ENCODE data around the gene IDH3B. TPM values are rescaled to one million over a fixed set of nuclear protein-coding genes. Genes with fewer than 3 reads are reported as not detected.
A peak's percentile ranks its signal among the peaks of the same experiment; 100 is the strongest.

IDH3B gene
- 56.4 TPM for polyA plus RNA-seq (2013, experiment 1 of 2)
- 56.0 TPM for polyA plus RNA-seq (2013, experiment 2 of 2)

- peak within 1 kb of the TSS; percentile 17 for H4K5ac ChIP-seq (ENCODE audit: low read length)
Observed at GRCh38 chr20:2663887-2664719, at the start of gene IDH3B. TSS of gene IDH3B (minus strand) at chr20:2664216. CDS start at chr20:2664188, 28 bp downstream.

DNA sequence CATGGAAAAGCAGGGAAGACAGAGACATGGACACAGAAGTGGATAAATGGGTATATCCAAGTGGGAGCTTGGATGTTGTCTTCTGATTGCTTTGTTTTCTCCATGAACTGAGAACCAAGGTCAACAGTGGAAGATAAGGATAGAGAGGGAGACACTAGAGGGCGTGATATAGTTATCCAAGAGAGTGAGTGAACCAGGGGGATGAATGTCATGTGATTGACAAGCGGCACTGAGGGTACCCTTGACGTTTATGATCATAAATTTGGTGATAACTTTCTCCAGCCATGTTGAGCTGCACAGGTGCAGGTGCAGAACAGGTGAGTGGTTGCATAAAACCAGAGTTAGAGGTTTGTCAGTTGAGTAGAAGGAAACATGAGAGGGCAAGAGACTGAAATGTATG, 49.3 kb upstream of the IDH3B start:
- Histone ChIP-seq H3K4ac (ENCODE audit: low read depth, low read length) (no peak overlapping the region), H3K27me3 (ENCODE audit: insufficient read depth, low read length, poor library complexity) (no peaks in the 10 kb centered on the region), H3K4me3 (ENCODE audit: low read length) (no peak overlapping the region), H4K5ac (ENCODE audit: low read length) (no peak overlapping the region), H4K8ac (ENCODE audit: low read depth, low read length) (no peak overlapping the region), H3K4me1 (ENCODE audit: control insufficient read depth, low read depth, low read length) (no peaks in the 10 kb centered on the region), H3K9ac (ENCODE audit: low read length) (no peak overlapping the region), H2BK15ac (replicated peaks; ENCODE audit: low read depth) (no peak overlapping the region), H2BK5ac (ENCODE audit: low read length) (no peak overlapping the region), H2BK120ac (ENCODE audit: low read depth, low read length) (no peak overlapping the region), H3K79me2 (ENCODE audit: control insufficient read depth, insufficient read depth, low read length) (no peaks in the 10 kb centered on the region), H3K56ac (ENCODE audit: low read length) (no peak overlapping the region), H3K79me1 (ENCODE audit: low read length) (no peaks in the 10 kb centered on the region), H3K4me2 (ENCODE audit: low read length) (no peak overlapping the region), H3K36me3 (ENCODE audit: control insufficient read depth, insufficient read depth, low read length) (no peaks in the 10 kb centered on the region), H2AK5ac (ENCODE audit: low read length) (no peak overlapping the region), H3K27ac (ENCODE audit: low read depth, low read length) (no peak overlapping the region), H3K23ac (ENCODE audit: low read length) (no peak overlapping the region), H3K18ac (ENCODE audit: low read length) (no peak overlapping the region)
- DNase-seq, result peak; percentile 28
- WGBS (ENCODE audit: extremely low coverage, insufficient coverage, low lambda C conversion rate), result no CpG with 5 or more reads among the region's 3 CpGs

More at GRCh38 chr20:2663887-2664719, at the start of gene IDH3B:
- peaks cover 8% of the 10 kb centered on the region for H3K79me1 ChIP-seq (ENCODE audit: low read length)
- peak within 1 kb of the TSS; percentile 48 for H3K4ac ChIP-seq (ENCODE audit: low read depth, low read length)
- peak within 1 kb of the TSS; percentile 88 for H3K56ac ChIP-seq (ENCODE audit: low read length)
- H3K4me2 ChIP-seq (ENCODE audit: low read length), result peak within 1 kb of the TSS; percentile 96
- peak within 1 kb of the TSS; percentile 82 for H3K4me3 ChIP-seq (ENCODE audit: low read length)
- H2BK15ac ChIP-seq (replicated peaks; ENCODE audit: low read depth), result no peak within 1 kb of the TSS
- peaks cover 6% of the 10 kb centered on the region for H3K79me2 ChIP-seq (ENCODE audit: control insufficient read depth, insufficient read depth, low read length)
- H3K4me1 ChIP-seq (ENCODE audit: control insufficient read depth, low read depth, low read length), result peaks cover 3% of the 10 kb centered on the region
- H3K36me3 ChIP-seq (ENCODE audit: control insufficient read depth, insufficient read depth, low read length), result peaks cover 2% of the 10 kb centered on the region
- H3K9ac ChIP-seq (ENCODE audit: low read length), result peak within 1 kb of the TSS; percentile 73
- peak; percentile 96 for DNase-seq
- H2BK120ac ChIP-seq (ENCODE audit: low read depth, low read length), result no peak within 1 kb of the TSS
- H3K18ac ChIP-seq (ENCODE audit: low read length), result no peak within 1 kb of the TSS
- H2BK5ac ChIP-seq (ENCODE audit: low read length), result no peak within 1 kb of the TSS
- no peak within 1 kb of the TSS for H2AK5ac ChIP-seq (ENCODE audit: low read length)
- peak within 1 kb of the TSS; percentile 57 for H3K27ac ChIP-seq (ENCODE audit: low read depth, low read length)
- WGBS (ENCODE audit: extremely low coverage, insufficient coverage, low lambda C conversion rate), result no CpG with 5 or more reads among the region's 49 CpGs
- no peak within 1 kb of the TSS for H3K23ac ChIP-seq (ENCODE audit: low read length)
- H3K27me3 ChIP-seq (ENCODE audit: insufficient read depth, low read length, poor library complexity), result no peaks in the 10 kb centered on the region
- H4K8ac ChIP-seq (ENCODE audit: low read depth, low read length), result peak within 1 kb of the TSS; percentile 97

DNA sequence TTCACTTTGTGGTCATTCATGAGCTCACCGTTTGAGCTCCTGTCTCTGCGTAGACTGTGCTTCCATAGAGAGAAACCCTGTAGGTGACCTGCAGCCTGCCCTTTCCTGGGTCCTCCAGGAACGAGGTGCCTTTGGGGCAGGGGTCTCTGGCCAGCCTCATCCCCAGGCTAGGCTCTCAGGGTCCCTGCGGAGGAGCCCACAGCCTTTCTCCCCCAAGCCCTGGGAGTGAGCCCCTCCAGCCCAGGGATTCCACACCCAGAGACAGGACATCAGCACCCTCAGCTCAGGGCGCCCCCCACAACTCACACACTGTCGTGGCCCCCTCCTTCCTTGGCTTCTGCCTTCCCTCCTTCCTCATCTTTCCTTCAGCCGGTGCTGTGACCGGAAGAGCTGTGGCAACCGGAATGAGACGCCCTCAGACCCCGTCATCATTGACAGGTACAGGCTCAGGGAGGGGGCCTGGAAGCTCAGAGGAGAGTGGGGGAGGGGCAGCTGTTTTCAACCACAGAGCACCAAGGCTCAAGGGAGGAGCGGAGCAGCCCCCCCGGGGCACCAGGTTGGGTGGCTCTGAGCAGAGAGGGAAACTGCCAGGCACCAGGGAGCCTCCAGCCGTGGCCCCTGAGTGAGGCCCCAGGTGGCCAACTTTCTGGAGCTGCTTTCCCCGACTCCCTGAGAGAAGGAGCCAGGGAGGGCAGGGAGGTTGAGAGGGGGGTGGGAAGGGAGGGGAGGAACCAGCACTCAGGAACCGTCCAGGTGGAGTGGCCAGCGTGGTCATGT, 45.4 kb upstream of the IDH3B start:
- Histone ChIP-seq H2BK5ac (ENCODE audit: low read length) (no peak overlapping the region), H3K27me3 (ENCODE audit: insufficient read depth, low read length, poor library complexity) (no peaks in the 10 kb centered on the region), H2AK5ac (ENCODE audit: low read length) (no peak overlapping the region), H3K4me1 (ENCODE audit: control insufficient read depth, low read depth, low read length) (no peaks in the 10 kb centered on the region), H3K18ac (ENCODE audit: low read length) (no peak overlapping the region), H2BK15ac (replicated peaks; ENCODE audit: low read depth) (no peak overlapping the region), H3K4me2 (ENCODE audit: low read length) (no peak overlapping the region), H3K4ac (ENCODE audit: low read depth, low read length) (no peak overlapping the region), H3K56ac (ENCODE audit: low read length) (peak overlapping the region; percentile 34), H3K36me3 (ENCODE audit: control insufficient read depth, insufficient read depth, low read length) (no peaks in the 10 kb centered on the region), H3K9ac (ENCODE audit: low read length) (no peak overlapping the region), H3K79me1 (ENCODE audit: low read length) (no peaks in the 10 kb centered on the region), H4K5ac (ENCODE audit: low read length) (no peak overlapping the region), H3K23ac (ENCODE audit: low read length) (no peak overlapping the region), H3K27ac (ENCODE audit: low read depth, low read length) (no peak overlapping the region), H4K8ac (ENCODE audit: low read depth, low read length) (no peak overlapping the region), H3K79me2 (ENCODE audit: control insufficient read depth, insufficient read depth, low read length) (no peaks in the 10 kb centered on the region), H2BK120ac (ENCODE audit: low read depth, low read length) (no peak overlapping the region), H3K4me3 (ENCODE audit: low read length) (no peak overlapping the region)
- no peak for DNase-seq
- WGBS (ENCODE audit: extremely low coverage, insufficient coverage, low lambda C conversion rate), result no CpG with 5 or more reads among the region's 17 CpGs

DNA sequence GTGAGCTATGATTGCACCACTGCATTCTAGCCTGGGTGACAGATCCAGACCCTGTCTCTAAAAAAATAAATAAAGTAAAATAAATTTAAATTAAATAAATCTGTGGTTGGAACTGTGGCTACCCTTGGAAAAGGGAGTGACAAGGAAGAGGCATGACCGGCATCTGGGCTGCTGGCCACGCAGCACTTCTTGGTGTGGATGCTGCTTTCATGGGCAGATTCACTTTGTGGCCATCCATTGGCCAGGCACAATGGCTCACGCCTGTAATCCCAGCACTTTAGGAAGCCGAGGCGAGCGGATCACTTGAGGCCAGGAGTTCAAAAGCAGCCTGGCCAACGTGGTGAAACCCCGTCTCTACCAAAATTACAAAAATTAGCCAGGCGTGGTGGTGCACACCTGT, 44.6 kb upstream of the IDH3B start:
- Histone ChIP-seq H3K79me2 (ENCODE audit: control insufficient read depth, insufficient read depth, low read length) (no peaks in the 10 kb centered on the region), H2BK5ac (ENCODE audit: low read length) (no peak overlapping the region), H3K4ac (ENCODE audit: low read depth, low read length) (no peak overlapping the region), H3K23ac (ENCODE audit: low read length) (no peak overlapping the region), H4K8ac (ENCODE audit: low read depth, low read length) (no peak overlapping the region), H2AK5ac (ENCODE audit: low read length) (no peak overlapping the region), H3K27me3 (ENCODE audit: insufficient read depth, low read length, poor library complexity) (no peaks in the 10 kb centered on the region), H3K56ac (ENCODE audit: low read length) (no peak overlapping the region), H3K4me2 (ENCODE audit: low read length) (no peak overlapping the region), H3K79me1 (ENCODE audit: low read length) (no peaks in the 10 kb centered on the region), H2BK120ac (ENCODE audit: low read depth, low read length) (no peak overlapping the region), H3K9ac (ENCODE audit: low read length) (no peak overlapping the region), H3K4me1 (ENCODE audit: control insufficient read depth, low read depth, low read length) (no peaks in the 10 kb centered on the region), H2BK15ac (replicated peaks; ENCODE audit: low read depth) (no peak overlapping the region), H3K18ac (ENCODE audit: low read length) (no peak overlapping the region), H3K4me3 (ENCODE audit: low read length) (no peak overlapping the region), H3K27ac (ENCODE audit: low read depth, low read length) (no peak overlapping the region), H4K5ac (ENCODE audit: low read length) (no peak overlapping the region), H3K36me3 (ENCODE audit: control insufficient read depth, insufficient read depth, low read length) (no peaks in the 10 kb centered on the region)
- WGBS (ENCODE audit: extremely low coverage, insufficient coverage, low lambda C conversion rate), result no CpG with 5 or more reads among the region's 9 CpGs
- no peak for DNase-seq

DNA sequence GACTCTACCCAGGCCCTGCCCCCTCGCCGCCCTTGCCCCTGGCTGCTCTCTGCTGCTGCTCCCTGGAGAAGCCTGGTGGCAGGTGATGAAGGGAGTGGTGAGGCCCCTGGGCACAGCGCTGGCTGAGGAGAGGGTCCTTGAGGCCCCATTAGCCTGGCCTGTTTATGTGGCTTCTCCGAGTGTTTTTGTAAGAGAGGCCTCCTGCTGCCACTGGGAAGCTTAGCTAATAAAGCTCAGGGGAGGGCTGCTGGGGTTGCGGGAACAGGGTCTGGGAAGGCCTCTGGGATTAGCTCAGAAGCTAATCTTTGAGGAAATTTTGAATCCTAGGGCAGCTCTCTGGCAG, 44.0 kb upstream of the IDH3B start:
- Histone ChIP-seq H3K4me2 (ENCODE audit: low read length) (no peak overlapping the region), H2BK120ac (ENCODE audit: low read depth, low read length) (no peak overlapping the region), H3K56ac (ENCODE audit: low read length) (no peak overlapping the region), H3K4me3 (ENCODE audit: low read length) (no peak overlapping the region), H3K79me1 (ENCODE audit: low read length) (no peaks in the 10 kb centered on the region), H3K27me3 (ENCODE audit: insufficient read depth, low read length, poor library complexity) (no peaks in the 10 kb centered on the region), H3K27ac (ENCODE audit: low read depth, low read length) (no peak overlapping the region), H2BK5ac (ENCODE audit: low read length) (no peak overlapping the region), H3K23ac (ENCODE audit: low read length) (no peak overlapping the region), H2AK5ac (ENCODE audit: low read length) (no peak overlapping the region), H3K4ac (ENCODE audit: low read depth, low read length) (no peak overlapping the region), H4K8ac (ENCODE audit: low read depth, low read length) (no peak overlapping the region), H3K4me1 (ENCODE audit: control insufficient read depth, low read depth, low read length) (no peaks in the 10 kb centered on the region), H2BK15ac (replicated peaks; ENCODE audit: low read depth) (no peak overlapping the region), H3K36me3 (ENCODE audit: control insufficient read depth, insufficient read depth, low read length) (no peaks in the 10 kb centered on the region), H3K79me2 (ENCODE audit: control insufficient read depth, insufficient read depth, low read length) (no peaks in the 10 kb centered on the region), H3K9ac (ENCODE audit: low read length) (no peak overlapping the region), H3K18ac (ENCODE audit: low read length) (no peak overlapping the region), H4K5ac (ENCODE audit: low read length) (no peak overlapping the region)
- DNase-seq, result no peak
- WGBS (ENCODE audit: extremely low coverage, insufficient coverage, low lambda C conversion rate), result no CpG with 5 or more reads among the region's 5 CpGs

Data from mesendoderm (in vitro differentiated cells).